Gastroesophageal sphincter (tissue), 4 donors: Measurements from ENCODE around the gene PRDM13. TPM values are rescaled to one million over a fixed set of nuclear protein-coding genes. Genes with fewer than 3 reads are reported as not detected.

ENCODE experiments used
- ATAC-seq: fragments of 150-250 bp; one replicate; pipeline ENCODE4 v1.9.1; 2016; ENCODE audit warnings: mild to moderate bottlenecking, moderate library complexity
- H3K27ac ChIP-seq, 4 donors: fragments of 200-600 bp; sonication (generic) in 3 of 4; 1 replicate in 3 of 4; 2 replicates in 1 of 4; pipeline ENCODE4 v1.5.1; 2016 to 2019
- H3K27me3 ChIP-seq: fragments of 200-600 bp; sonication (generic); one replicate; pipeline ENCODE4 v1.5.1; 2019
- H3K36me3 ChIP-seq, 2 donors: fragments of 200-600 bp; sonication (generic); one replicate each; pipeline ENCODE4 v1.5.1; 2019; ENCODE audit warnings: control low read depth in 1 of 2
- H3K4me1 ChIP-seq, 3 donors: fragments of 200-600 bp; sonication (generic); 1 replicate in 2 of 3; 2 replicates in 1 of 3; pipeline ENCODE4 v1.5.1; 2016 to 2019; ENCODE audit warnings: control low read depth in 2 of 3
- H3K4me3 ChIP-seq, 2 donors: fragments of 200-600 bp; sonication (generic); one replicate each; pipeline ENCODE4 v1.5.1; 2019; ENCODE audit warnings: mild to moderate bottlenecking in 1 of 2, moderate library complexity in 1 of 2
- H3K9me3 ChIP-seq, 3 donors: fragments of 200-600 bp; sonication (generic); one replicate each; pipeline ENCODE4 v1.5.1; 2017 to 2019; ENCODE audit warnings: control low read depth in 2 of 3
- EP300 ChIP-seq: sonication (generic); formaldehyde crosslinking; IDR thresholded peaks from one replicate; pipeline ENCODE4 v1.6.1; 2017; ENCODE audit warnings: antibody characterized with exemption, mild to moderate bottlenecking
- POLR2A ChIP-seq, 2 donors: fragments of 450-650 bp; IDR thresholded peaks; one replicate each; pipeline ENCODE4 v1.6.1; 2017; ENCODE audit warnings: antibody characterized with exemption in 2 of 2, mild to moderate bottlenecking in 2 of 2, moderate library complexity in 1 of 2
- POLR2AphosphoS5 ChIP-seq: sonication (generic); formaldehyde crosslinking; IDR thresholded peaks from one replicate; pipeline ENCODE4 v1.6.1; 2017; ENCODE audit warnings: antibody characterized with exemption
- WGBS, 2 donors: methylation state at CpG; one replicate each; pipeline ENCODE4 v1.1.5; 2018; ENCODE audit warnings: low coverage in 1 of 2; 5-methylcytosine and 5-hydroxymethylcytosine counted together
- total RNA-seq, 4 donors: library from RNA; depleted of rRNA; stranded (reverse); fragments of >200 nt; gene quantifications; one replicate each; pipeline ENCODE4 v1.1.0, GENCODE V29; 2016
- TF ChIP-seq, protein P1 (sequence below), 4 experiments: fragments of 200-600 bp in 2 of 4; fragments of 450-650 bp in 2 of 4; sonication (generic) in 1 of 4; IDR thresholded peaks; one replicate each; pipeline ENCODE4 v1.5.1; 2017 to 2019; ENCODE audit warnings: antibody characterized with exemption in 4 of 4, mild to moderate bottlenecking in 2 of 4, moderate library complexity in 2 of 4

Gene PRDM13
- total RNA-seq, 4 donors from 2014 or later, result not detected

DNA sequence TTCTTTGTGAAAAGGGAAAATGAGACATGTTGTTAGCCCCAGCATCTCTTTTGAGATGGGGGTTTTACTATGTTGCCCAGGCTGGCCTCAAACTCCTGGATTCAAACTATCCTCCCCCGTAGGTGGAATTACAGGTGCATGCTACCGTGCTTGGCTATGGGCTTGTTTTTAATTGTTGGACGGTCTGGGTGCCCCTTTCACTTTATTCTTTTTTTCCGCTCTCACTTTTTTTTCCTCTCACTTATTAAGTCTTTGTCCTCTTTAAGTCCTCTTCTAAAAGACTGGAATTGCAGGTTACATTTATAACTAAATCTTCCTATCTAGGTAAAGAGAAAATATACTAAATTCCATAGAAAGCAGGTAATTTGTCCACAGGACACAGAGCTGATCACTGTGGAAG is 18.8 kb upstream of the PRDM13 start:
- Histone ChIP-seq H3K27me3 (peaks cover 55% of the 10 kb centered on the region), H3K4me3 (no peak overlapping the region), H3K9me3 (no peaks in the 10 kb centered on the region), H3K4me1 (peaks cover 0 to 27% (median 24%) of the 10 kb centered on the region in 3 donors), H3K36me3 (no peaks in the 10 kb centered on the region), H3K27ac (no peak overlapping the region)
- ATAC-seq, result no peak
- 67 to 87% methylated on average over 1 to 4 of the region's 4 CpGs for WGBS, 2 donors
- TF ChIP-seq POLR2AphosphoS5 (no peak), EP300 (no peak), POLR2A (IDR thresholded peaks at IDR 0.05) (no peak)
- TF ChIP-seq, protein P1, sequence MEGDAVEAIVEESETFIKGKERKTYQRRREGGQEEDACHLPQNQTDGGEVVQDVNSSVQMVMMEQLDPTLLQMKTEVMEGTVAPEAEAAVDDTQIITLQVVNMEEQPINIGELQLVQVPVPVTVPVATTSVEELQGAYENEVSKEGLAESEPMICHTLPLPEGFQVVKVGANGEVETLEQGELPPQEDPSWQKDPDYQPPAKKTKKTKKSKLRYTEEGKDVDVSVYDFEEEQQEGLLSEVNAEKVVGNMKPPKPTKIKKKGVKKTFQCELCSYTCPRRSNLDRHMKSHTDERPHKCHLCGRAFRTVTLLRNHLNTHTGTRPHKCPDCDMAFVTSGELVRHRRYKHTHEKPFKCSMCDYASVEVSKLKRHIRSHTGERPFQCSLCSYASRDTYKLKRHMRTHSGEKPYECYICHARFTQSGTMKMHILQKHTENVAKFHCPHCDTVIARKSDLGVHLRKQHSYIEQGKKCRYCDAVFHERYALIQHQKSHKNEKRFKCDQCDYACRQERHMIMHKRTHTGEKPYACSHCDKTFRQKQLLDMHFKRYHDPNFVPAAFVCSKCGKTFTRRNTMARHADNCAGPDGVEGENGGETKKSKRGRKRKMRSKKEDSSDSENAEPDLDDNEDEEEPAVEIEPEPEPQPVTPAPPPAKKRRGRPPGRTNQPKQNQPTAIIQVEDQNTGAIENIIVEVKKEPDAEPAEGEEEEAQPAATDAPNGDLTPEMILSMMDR (IDR thresholded peaks at IDR 0.05), result no peak

DNA sequence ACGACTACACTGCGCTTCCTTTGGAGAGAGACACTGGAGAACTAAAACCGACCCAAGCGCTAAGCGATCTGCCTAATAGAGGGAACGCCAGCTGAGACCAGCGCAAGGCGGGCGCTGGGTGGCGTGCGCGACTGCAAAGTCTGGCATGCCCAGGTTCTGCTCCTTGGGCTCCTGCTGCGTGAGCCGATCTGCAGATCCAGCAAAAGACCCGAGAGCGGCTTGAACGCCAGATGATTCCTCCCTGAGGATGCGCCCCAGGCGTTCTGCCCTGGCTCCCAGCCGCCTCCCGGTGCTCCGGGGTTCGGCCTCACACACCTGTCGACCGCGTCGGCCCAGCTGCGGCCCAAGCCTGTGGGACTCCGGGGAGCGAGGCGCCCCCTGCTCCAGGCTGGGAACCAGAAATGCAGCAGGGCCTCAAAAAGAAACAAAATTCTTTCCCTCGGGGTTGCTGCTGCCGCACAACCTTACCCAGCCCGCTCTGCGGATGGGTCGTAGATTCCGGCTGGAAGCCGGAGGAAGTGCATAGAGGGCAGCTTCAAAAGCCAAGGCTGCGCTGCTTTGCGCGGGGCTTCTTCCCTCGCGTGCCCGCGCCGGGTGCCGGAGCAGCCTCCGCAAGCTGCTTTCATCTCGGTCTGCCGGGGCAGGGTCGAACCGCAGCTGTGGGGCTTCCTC is 17.9 kb upstream of the PRDM13 start:
- Histone ChIP-seq H3K27ac (no peak overlapping the region), H3K36me3 (no peaks in the 10 kb centered on the region), H3K9me3 (no peaks in the 10 kb centered on the region), H3K27me3 (peaks cover 64% of the 10 kb centered on the region), H3K4me3 (peak overlapping the region; percentile 26 to 57), H3K4me1 (peaks cover 0 to 27% (median 24%) of the 10 kb centered on the region in 3 donors)
- ATAC-seq, result peak; percentile 79
- 0 to 6% methylated on average over 2 of the region's 52 CpGs for WGBS, 2 donors
- no peak for TF ChIP-seq POLR2A (IDR thresholded peaks at IDR 0.05)
- TF ChIP-seq EP300, result no peak
- TF ChIP-seq, protein P1 (IDR thresholded peaks at IDR 0.05), result peak in 3 of 4 experiments; percentile 21 to 67 (median 42)

DNA sequence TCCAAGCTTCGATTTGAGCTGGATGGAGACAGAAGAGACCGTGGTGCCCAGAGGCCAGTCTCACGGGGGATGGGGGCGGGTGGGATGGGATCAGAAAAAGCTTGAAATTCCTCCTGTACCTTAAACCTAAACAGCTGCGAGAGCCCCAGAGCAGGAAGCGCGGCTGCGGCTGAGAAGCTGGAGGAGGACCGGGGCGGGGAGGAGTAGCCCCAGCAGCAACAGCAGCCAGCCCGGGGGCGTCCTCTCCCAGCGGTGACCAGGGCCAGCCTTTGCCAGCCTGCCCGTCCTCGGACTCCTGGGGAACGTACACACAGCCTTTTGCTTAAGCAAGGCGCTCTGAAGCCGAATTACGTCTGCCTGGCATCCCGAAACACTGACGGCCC is 17.4 kb upstream of the PRDM13 start:
- Histone ChIP-seq H3K36me3 (no peaks in the 10 kb centered on the region), H3K9me3 (peaks cover 0 to 1% (median 0%) of the 10 kb centered on the region in 3 donors), H3K27me3 (peaks cover 69% of the 10 kb centered on the region), H3K27ac (no peak overlapping the region), H3K4me3 (peak overlapping the region; percentile 26 to 57), H3K4me1 (peaks cover 0 to 27% (median 24%) of the 10 kb centered on the region in 3 donors)
- ATAC-seq, result peak; percentile 25
- TF ChIP-seq POLR2A (IDR thresholded peaks at IDR 0.05) (no peak), EP300 (no peak)
- 20% methylated on average over 1 of the region's 21 CpGs; no CpG with 5 or more reads in 1 of the 2 donors for WGBS, 2 donors

DNA sequence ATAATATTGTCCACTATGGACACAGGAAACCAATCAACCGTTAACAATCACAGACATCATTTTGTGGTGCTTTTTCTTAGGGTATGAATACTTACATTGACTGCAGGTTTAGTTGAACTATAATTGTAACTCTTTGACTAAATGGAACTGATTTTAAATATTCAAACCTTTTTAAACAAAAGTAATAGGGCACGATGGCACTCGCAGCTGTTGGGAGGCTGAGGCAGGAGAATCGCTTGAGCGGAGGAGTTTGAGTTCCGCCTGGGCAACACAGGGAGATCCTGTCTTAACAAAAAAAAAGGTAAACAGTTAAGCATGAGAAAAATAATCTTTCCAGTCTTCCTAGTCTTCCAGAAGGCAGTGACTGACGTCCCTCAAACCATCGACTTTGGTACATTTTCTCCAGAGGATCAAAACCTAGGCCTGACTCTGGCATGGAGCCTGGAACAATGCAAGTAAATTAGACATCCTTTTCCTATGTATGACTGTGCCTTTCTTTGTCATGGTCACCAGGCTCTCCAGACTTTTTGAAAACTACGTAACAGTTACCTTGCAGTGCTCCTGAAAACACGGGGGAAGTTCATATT is 16.6 kb upstream of the PRDM13 start:
- H3K36me3 ChIP-seq, result no peaks in the 10 kb centered on the region
- TF ChIP-seq EP300 (no peak), POLR2AphosphoS5 (no peak), POLR2A (IDR thresholded peaks at IDR 0.05) (no peak)
- TF ChIP-seq, protein P1 (IDR thresholded peaks at IDR 0.05), result no peak
- H3K27ac ChIP-seq, result no peak overlapping the region
- H3K9me3 ChIP-seq, result peaks cover 0 to 8% (median 0%) of the 10 kb centered on the region in 3 donors
- WGBS, 2 donors, result 43 to 46% methylated on average over 5 to 8 of the region's 10 CpGs
- H3K4me1 ChIP-seq, result peaks cover 0 to 27% (median 24%) of the 10 kb centered on the region in 3 donors
- no peak overlapping the region for H3K4me3 ChIP-seq
- peaks cover 76% of the 10 kb centered on the region for H3K27me3 ChIP-seq
- ATAC-seq, result no peak

DNA sequence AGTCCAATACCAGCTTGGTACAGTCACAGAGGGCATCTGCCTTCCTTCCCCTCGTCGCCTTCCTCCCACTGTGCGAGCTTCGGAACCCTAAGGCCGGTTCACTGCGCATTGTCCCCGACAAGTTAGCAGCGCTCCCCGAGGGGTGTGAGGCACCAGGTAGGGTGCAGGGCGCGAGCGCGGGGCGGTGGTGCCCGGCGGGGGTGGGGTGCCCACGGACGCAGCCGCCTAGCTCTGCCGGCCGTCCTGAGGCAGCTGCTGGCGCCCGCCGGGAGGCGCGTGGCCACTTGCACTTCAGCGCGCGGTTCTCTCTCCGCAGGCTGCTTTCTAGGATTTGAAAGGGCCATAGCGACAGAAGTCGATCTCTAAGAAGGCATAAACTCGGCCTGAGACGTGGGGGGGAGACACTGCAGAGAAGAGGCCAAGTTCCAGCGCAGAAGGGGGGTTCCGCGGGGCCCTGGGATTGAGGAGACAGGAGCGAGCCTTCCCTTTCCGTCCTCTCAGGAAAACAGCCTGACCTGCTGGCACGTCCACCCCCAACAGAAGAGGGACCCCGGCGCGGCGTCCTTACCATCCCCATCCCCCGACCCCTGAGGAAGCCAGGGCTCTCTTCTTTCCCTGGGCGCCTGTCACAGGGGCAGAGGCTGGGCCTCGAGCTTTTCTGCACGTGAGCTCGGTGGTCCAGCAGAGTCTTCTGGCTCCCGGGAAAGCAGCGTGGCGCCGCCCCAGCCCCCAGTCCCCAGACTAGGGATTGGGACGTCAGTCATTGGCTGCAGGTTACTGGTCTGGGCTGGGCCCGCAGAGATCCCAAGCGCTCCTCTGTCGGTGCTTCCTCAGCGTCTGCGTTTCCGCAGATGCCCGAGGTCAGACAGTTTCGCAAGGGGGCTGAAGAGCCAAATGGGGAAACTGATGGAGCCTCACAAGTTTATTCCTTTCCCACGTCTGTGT is 15.6 kb upstream of the PRDM13 start:
- no peak for ATAC-seq
- peaks cover 86% of the 10 kb centered on the region for H3K27me3 ChIP-seq
- no peak overlapping the region for H3K27ac ChIP-seq
- H3K36me3 ChIP-seq, result no peaks in the 10 kb centered on the region
- TF ChIP-seq, protein P1 (IDR thresholded peaks at IDR 0.05), result no peak
- TF ChIP-seq POLR2A (IDR thresholded peaks at IDR 0.05), result no peak
- TF ChIP-seq EP300, result no peak
- no peak for TF ChIP-seq POLR2AphosphoS5
- peaks cover 0 to 12% (median 0%) of the 10 kb centered on the region in 3 donors for H3K9me3 ChIP-seq
- 22 to 25% methylated on average over 1 to 11 of the region's 63 CpGs for WGBS, 2 donors
- peaks cover 0 to 27% (median 24%) of the 10 kb centered on the region in 3 donors for H3K4me1 ChIP-seq
- no peak overlapping the region for H3K4me3 ChIP-seq
